Measurements from ENCODE around the gene CHST11.

- no peak for TF ChIP-seq CTCF (IDR thresholded peaks at IDR 0.05)
- TF ChIP-seq POLR2AphosphoS5 (IDR thresholded peaks at IDR 0.05), result no peak
- TF ChIP-seq POLR2A (IDR thresholded peaks at IDR 0.05; ENCODE audit: low read depth), result no peak
Measured at GRCh38 chr12:104719700-104720338, 263.1 kb downstream of the CHST11 start.

Measured in esophagus muscularis mucosa (tissue), 3 donors.